Coronary artery (tissue), 2 donors: Measurements from ENCODE around the gene SERP2.
"Not testable (repeated sequence)": the region's sequence is repeated elsewhere in the genome, so short reads cannot be mapped to it uniquely, and the experiment has no call there.

Experiments used
- DNase-seq: peaks from one replicate; pipeline ENCODE4 v3.0.0-alpha.2; 2017; ENCODE audit warnings: low spot score
- H3K27ac ChIP-seq, 2 donors: fragments of 200-600 bp; sonication (generic); one replicate each; pipeline ENCODE4 v1.5.1; 2016 to 2019
- H3K4me3 ChIP-seq: fragments of 200-600 bp; sonication (generic); 2 replicates; pipeline ENCODE4 v1.5.1; 2016; ENCODE audit warnings: mild to moderate bottlenecking, moderate library complexity
- TF ChIP-seq, protein P1 (sequence below): fragments of 200-600 bp; sonication (generic); IDR thresholded peaks from one replicate; pipeline ENCODE4 v1.5.1; 2019; ENCODE audit warnings: antibody characterized with exemption

Gene SERP2

GRCh38 chr13:44373601-44374347, at the start of gene SERP2:
Gene SERP2 (plus strand): TSS chr13:44373824. CDS start chr13:44374026, 202 bp downstream.
- DNase-seq, result no peak
- peak within 1 kb of the TSS; percentile 66 to 73 for H3K27ac ChIP-seq
- TF ChIP-seq, protein P1, sequence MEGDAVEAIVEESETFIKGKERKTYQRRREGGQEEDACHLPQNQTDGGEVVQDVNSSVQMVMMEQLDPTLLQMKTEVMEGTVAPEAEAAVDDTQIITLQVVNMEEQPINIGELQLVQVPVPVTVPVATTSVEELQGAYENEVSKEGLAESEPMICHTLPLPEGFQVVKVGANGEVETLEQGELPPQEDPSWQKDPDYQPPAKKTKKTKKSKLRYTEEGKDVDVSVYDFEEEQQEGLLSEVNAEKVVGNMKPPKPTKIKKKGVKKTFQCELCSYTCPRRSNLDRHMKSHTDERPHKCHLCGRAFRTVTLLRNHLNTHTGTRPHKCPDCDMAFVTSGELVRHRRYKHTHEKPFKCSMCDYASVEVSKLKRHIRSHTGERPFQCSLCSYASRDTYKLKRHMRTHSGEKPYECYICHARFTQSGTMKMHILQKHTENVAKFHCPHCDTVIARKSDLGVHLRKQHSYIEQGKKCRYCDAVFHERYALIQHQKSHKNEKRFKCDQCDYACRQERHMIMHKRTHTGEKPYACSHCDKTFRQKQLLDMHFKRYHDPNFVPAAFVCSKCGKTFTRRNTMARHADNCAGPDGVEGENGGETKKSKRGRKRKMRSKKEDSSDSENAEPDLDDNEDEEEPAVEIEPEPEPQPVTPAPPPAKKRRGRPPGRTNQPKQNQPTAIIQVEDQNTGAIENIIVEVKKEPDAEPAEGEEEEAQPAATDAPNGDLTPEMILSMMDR, result no peak
- H3K4me3 ChIP-seq, result peak within 1 kb of the TSS; percentile 90

DNA sequence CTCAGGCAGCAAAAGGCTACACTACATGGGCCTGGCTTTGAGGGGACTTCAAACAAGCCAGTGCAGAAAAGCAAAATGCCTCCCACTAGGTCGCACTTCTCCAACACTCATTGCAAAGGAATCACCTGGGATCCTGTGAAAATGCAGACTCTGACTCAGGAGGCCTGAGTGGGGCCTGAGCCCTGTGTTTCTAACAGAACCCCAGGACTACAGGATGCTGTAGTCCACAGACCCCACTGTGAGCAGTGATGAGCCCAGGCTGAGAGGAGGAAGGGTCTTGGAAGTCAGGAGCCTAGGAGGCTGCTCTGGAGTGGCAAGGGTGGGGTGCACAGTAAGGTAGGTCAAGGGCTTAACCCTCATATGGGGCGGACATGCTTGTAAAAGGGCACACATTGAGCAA, 46.7 kb upstream of the SERP2 start:
- no peak for DNase-seq
- TF ChIP-seq, protein P1, result no peak

GRCh38 chr13:44329041-44329440, 44.6 kb upstream of the SERP2 start:
- H3K4me3 ChIP-seq, DNase-seq, H3K27ac ChIP-seq: not testable (repeated sequence)

More for the DNA sequence above, 46.7 kb upstream of the SERP2 start:
- H3K4me3 ChIP-seq, result no peak overlapping the region
- no peak overlapping the region for H3K27ac ChIP-seq

DNA sequence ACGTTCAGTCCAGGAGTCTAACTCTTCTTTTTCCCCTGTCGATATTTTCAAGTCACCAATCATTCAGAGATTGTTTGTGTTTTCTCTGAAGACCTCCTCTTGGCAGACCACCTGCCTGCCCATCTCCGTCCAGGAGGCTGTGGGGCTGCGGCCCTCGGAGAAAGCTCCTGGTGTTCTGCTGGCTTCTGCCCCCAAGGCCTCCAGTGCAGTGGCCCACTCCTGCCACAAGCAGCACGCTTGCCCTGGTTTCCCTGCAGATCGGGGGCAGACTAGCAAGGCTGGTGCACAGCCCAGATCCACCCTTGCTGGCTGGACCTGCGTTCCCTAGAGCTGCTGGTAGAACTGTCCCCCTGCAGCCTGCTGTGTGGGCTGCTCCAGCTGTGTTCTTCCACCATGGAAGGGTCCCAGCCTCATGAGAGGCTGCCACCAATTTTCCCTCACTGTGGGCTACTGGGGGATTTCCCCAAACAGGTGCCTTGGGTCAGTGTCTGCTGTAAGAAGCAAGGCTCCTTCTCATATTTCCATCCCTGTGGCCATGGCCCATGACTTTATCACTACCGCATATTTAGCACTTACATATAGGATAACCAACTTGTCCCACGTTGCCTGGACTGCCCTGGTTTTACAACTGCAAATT, 43.6 kb upstream of the SERP2 start:
- TF ChIP-seq, protein P1, result no peak
- no peak overlapping the region for H3K4me3 ChIP-seq
- H3K27ac ChIP-seq, result no peak overlapping the region
- DNase-seq, result no peak

DNA sequence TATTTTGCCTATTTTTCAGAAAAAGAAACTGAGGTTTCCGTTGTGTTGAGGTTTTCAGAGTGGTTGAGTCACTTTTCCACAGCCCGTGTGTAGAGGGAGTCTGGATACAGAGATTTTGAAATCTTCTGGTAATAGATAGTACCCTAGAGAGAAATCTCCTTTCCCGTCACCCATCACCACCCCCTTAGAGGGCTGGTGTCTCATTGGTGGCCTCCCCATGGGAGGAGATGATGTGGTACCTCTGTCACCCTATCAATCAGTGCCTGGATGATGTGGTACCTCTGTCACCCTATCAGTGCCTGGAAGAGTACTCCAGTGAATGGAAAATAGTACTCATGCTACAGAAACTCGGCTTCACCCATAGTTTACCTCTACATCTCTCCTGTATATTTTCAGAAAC, 42.2 kb upstream of the SERP2 start:
- Histone ChIP-seq H3K4me3 (no peak overlapping the region), H3K27ac (peak overlapping the region; percentile 70 to 76)
- no peak for DNase-seq
- TF ChIP-seq, protein P1, result no peak

DNA sequence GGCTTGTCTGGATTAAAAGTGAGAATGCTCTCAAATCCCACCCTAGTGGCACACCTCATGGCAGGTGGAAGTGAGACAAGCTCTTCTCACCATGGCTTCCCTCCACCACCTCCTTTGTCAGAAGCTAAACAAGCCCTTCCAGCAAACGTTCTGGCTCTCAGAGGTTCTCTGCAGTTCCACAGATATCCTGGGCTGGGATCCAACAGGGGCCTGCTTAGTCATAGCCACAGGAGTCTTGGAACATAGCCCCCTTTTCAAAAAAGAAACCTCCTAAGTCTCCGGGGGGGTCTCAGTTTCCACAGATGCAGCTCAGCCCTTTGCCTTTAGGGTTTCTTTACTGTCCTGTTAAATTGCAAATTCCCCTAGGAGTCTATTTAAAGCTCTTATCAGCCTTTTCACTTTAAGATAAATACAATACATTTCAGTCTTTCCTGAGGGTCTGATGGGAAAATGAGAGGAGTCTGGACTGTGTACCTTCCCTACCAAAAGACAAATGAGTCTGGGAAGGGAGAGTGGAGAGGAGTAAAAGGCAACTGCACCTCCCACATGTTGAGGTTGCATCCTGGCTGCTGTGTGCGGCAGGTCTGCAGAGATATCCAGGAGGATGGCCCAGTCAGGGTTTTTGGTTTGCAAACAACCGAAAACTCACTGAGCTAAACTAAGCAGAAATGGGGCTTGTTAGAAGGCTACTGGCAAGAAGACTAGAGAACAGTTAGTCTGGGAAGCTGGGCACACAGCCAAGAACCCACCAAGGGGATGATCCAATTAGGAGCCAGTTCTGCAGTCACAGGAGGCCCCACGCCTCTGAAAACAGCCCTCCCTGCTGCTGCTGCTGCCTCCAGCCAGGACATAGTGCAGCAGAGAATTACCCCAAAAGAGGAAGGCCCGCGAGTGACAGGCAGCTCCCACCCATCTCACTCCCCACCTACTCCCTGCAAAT, 41.4 kb upstream of the SERP2 start:
- TF ChIP-seq, protein P1, result no peak
- peak overlapping the region; percentile 70 to 76 for H3K27ac ChIP-seq
- H3K4me3 ChIP-seq, result no peak overlapping the region
- peak; percentile 82 for DNase-seq
